Stomach smooth muscle (tissue), 2 donors: ENCODE results near the gene OPRD1.
"Not testable (repeated sequence)": the region's sequence is repeated elsewhere in the genome, so short reads cannot be mapped to it uniquely, and the experiment has no call there.

Experiments used
- H3K27ac ChIP-seq: one replicate; pipeline ENCODE4 v1.7.0; 2013; ENCODE audit warnings: mild to moderate bottlenecking, low read length, inconsistent platforms
- H3K27me3 ChIP-seq, 2 donors: one replicate each; pipeline ENCODE4 v1.7.0; 2013; ENCODE audit warnings: low read length in 2 of 2; ENCODE audit not compliant: insufficient read depth in 2 of 2, control insufficient read depth in 1 of 2
- H3K36me3 ChIP-seq, 2 donors: one replicate each; pipeline ENCODE4 v1.7.0; 2013; ENCODE audit warnings: low read length in 2 of 2; ENCODE audit not compliant: control insufficient read depth in 2 of 2, insufficient read depth in 2 of 2
- H3K4me1 ChIP-seq: one replicate; pipeline ENCODE4 v1.7.0; 2013; ENCODE audit warnings: low read length; ENCODE audit not compliant: control insufficient read depth, insufficient read depth
- H3K4me3 ChIP-seq, 2 donors: one replicate each; pipeline ENCODE4 v1.7.0; 2013; ENCODE audit warnings: low read length in 2 of 2
- H3K9ac ChIP-seq, 2 donors: one replicate each; pipeline ENCODE4 v1.7.0; 2013; ENCODE audit warnings: low read length in 2 of 2, mild to moderate bottlenecking in 1 of 2
- H3K9me3 ChIP-seq, 2 donors: one replicate each; pipeline ENCODE4 v1.7.0; 2013; ENCODE audit warnings: low read length in 2 of 2; ENCODE audit not compliant: control insufficient read depth in 2 of 2
- donor health status: healthy.
- donor health status: Pancreatic carcinoma.

The OPRD1 gene

GRCh38 chr1:28822799-28823198, 10.8 kb downstream of the OPRD1 start:
- Histone ChIP-seq H3K9ac (no peak overlapping the region), H3K36me3 (no peaks in the 10 kb centered on the region), H3K9me3 (no peaks in the 10 kb centered on the region), H3K27ac (no peak overlapping the region), H3K4me3 (no peak overlapping the region), H3K27me3 (peaks cover 3 to 10% of the 10 kb centered on the region in 2 donors), H3K4me1 (no peaks in the 10 kb centered on the region)

- H3K4me3 ChIP-seq, H3K27ac ChIP-seq, H3K9me3 ChIP-seq, H3K36me3 ChIP-seq, H3K9ac ChIP-seq, H3K27me3 ChIP-seq, H3K4me1 ChIP-seq: not testable (repeated sequence)
These were observed 12.1 kb downstream of the OPRD1 start for GRCh38 chr1:28824061-28824460.

- H3K4me1 ChIP-seq, H3K27ac ChIP-seq, H3K36me3 ChIP-seq, H3K9me3 ChIP-seq, H3K9ac ChIP-seq, H3K4me3 ChIP-seq, H3K27me3 ChIP-seq: not testable (repeated sequence)
These were observed 16.4 kb downstream of the OPRD1 start for GRCh38 chr1:28828227-28828858.

GRCh38 chr1:28830814-28831213, 18.8 kb downstream of the OPRD1 start:
- Histone ChIP-seq H3K4me3 (no peak overlapping the region), H3K27ac (no peak overlapping the region), H3K36me3 (no peaks in the 10 kb centered on the region), H3K9ac (no peak overlapping the region), H3K4me1 (no peaks in the 10 kb centered on the region), H3K27me3 (peaks cover 0 to 2% of the 10 kb centered on the region in 2 donors), H3K9me3 (no peaks in the 10 kb centered on the region)

- H3K36me3 ChIP-seq = no peaks in the 10 kb centered on the region
- H3K9ac ChIP-seq = no peak overlapping the region
- peaks cover 0 to 2% of the 10 kb centered on the region in 2 donors for H3K27me3 ChIP-seq
- no peaks in the 10 kb centered on the region for H3K9me3 ChIP-seq
- H3K4me1 ChIP-seq = no peaks in the 10 kb centered on the region
- no peak overlapping the region for H3K27ac ChIP-seq
- no peak overlapping the region for H3K4me3 ChIP-seq
These were observed 21.0 kb downstream of the OPRD1 start for GRCh38 chr1:28832966-28833365.

- Histone ChIP-seq H3K27ac (no peak overlapping the region), H3K36me3 (no peaks in the 10 kb centered on the region), H3K27me3 (peaks cover 0 to 2% of the 10 kb centered on the region in 2 donors)
These were observed 21.4 kb downstream of the OPRD1 start for GRCh38 chr1:28833381-28833780.

GRCh38 chr1:28835237-28835650, 23.3 kb downstream of the OPRD1 start:
- H3K36me3 ChIP-seq = no peaks in the 10 kb centered on the region
- H3K9me3 ChIP-seq = no peaks in the 10 kb centered on the region
- H3K27me3 ChIP-seq = peaks cover 0 to 5% of the 10 kb centered on the region in 2 donors
- no peak overlapping the region for H3K4me3 ChIP-seq
- H3K9ac ChIP-seq = no peak overlapping the region
- H3K27ac ChIP-seq = no peak overlapping the region
- no peaks in the 10 kb centered on the region for H3K4me1 ChIP-seq

More at GRCh38 chr1:28833381-28833780, 21.4 kb downstream of the OPRD1 start:
- Histone ChIP-seq H3K4me3 (no peak overlapping the region), H3K9ac (no peak overlapping the region), H3K9me3 (no peaks in the 10 kb centered on the region), H3K4me1 (no peaks in the 10 kb centered on the region)

- Histone ChIP-seq H3K9ac (no peak overlapping the region), H3K4me3 (no peak overlapping the region), H3K36me3 (no peaks in the 10 kb centered on the region), H3K27ac (no peak overlapping the region), H3K4me1 (no peaks in the 10 kb centered on the region), H3K27me3 (peaks cover 0 to 6% of the 10 kb centered on the region in 2 donors), H3K9me3 (no peaks in the 10 kb centered on the region)
These were observed 24.5 kb downstream of the OPRD1 start for GRCh38 chr1:28836421-28836956.

- H3K9ac ChIP-seq = no peak overlapping the region
- H3K9me3 ChIP-seq = no peaks in the 10 kb centered on the region
- no peaks in the 10 kb centered on the region for H3K36me3 ChIP-seq
- H3K4me1 ChIP-seq = no peaks in the 10 kb centered on the region
- no peak overlapping the region for H3K4me3 ChIP-seq
- H3K27ac ChIP-seq = no peak overlapping the region
- H3K27me3 ChIP-seq = peaks cover 0 to 4% of the 10 kb centered on the region in 2 donors
These were observed 29.1 kb downstream of the OPRD1 start for GRCh38 chr1:28840928-28841544.

- H3K27ac ChIP-seq = no peak overlapping the region
- H3K4me1 ChIP-seq = no peaks in the 10 kb centered on the region
- H3K9me3 ChIP-seq = no peaks in the 10 kb centered on the region
These were observed 34.0 kb downstream of the OPRD1 start for GRCh38 chr1:28845786-28846543.

More at GRCh38 chr1:28845786-28846543, 34.0 kb downstream of the OPRD1 start:
- no peak overlapping the region for H3K9ac ChIP-seq
- no peaks in the 10 kb centered on the region for H3K36me3 ChIP-seq
- H3K4me3 ChIP-seq = no peak overlapping the region
- H3K27me3 ChIP-seq = peaks cover 0 to 7% of the 10 kb centered on the region in 2 donors
